Subcutaneous adipose tissue (tissue), 4 donors: Measurements from ENCODE around the gene ZNF527. TPM values are rescaled to one million over a fixed set of nuclear protein-coding genes. Genes with fewer than 3 reads are reported as not detected.

Source experiments
- total RNA-seq, 4 donors: library from RNA; depleted of rRNA; stranded (reverse); fragments of >200 nt; gene quantifications; one replicate each; pipeline ENCODE4 v1.1.0, GENCODE V29; 2016
- TF ChIP-seq, protein P1 (sequence below): fragments of 450-650 bp; IDR thresholded peaks from one replicate; pipeline ENCODE4 v1.5.1; 2016; ENCODE audit warnings: low read depth, mild to moderate bottlenecking, control low read depth, antibody characterized with exemption, moderate library complexity

ZNF527 gene
- 1 to 10 TPM; 4.2 to 6.3 (median 5.3) TPM for total RNA-seq

GRCh38 chr19:37370880-37371661 is at the start of gene ZNF527:
TSS of gene ZNF527 (plus strand) at chr19:37371099. CDS start at chr19:37374199, 3,100 bp downstream.
- TF ChIP-seq, protein P1, sequence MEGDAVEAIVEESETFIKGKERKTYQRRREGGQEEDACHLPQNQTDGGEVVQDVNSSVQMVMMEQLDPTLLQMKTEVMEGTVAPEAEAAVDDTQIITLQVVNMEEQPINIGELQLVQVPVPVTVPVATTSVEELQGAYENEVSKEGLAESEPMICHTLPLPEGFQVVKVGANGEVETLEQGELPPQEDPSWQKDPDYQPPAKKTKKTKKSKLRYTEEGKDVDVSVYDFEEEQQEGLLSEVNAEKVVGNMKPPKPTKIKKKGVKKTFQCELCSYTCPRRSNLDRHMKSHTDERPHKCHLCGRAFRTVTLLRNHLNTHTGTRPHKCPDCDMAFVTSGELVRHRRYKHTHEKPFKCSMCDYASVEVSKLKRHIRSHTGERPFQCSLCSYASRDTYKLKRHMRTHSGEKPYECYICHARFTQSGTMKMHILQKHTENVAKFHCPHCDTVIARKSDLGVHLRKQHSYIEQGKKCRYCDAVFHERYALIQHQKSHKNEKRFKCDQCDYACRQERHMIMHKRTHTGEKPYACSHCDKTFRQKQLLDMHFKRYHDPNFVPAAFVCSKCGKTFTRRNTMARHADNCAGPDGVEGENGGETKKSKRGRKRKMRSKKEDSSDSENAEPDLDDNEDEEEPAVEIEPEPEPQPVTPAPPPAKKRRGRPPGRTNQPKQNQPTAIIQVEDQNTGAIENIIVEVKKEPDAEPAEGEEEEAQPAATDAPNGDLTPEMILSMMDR: no peak

DNA sequence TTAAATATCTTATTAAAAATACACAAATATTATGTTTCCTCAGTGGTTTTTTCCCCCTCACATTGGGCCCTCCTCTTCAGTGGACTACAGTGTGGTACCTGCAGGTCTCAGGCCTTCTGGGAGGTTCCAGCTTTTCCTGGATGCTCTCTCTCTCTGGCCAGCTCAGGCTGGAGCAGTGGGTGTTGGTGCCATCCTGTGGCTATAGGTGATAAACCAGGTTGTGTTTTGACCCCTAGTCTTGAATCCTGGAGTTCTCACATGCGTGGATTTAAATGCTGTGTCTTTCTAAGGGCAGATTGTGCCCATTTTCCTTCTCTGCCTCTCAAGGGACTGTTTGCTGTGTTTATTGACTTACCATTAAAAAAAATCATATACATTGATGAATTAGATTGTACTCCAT is 41.2 kb upstream of the ZNF527 start:
- TF ChIP-seq, protein P1: no peak

- TF ChIP-seq, protein P1: no peak
Measured at GRCh38 chr19:37332839-37333238, 38.1 kb upstream of the ZNF527 start.

- TF ChIP-seq, protein P1: no peak
Measured at GRCh38 chr19:37333457-37333856, 37.4 kb upstream of the ZNF527 start.

- TF ChIP-seq, protein P1: no peak
Measured at GRCh38 chr19:37334179-37335071, 36.5 kb upstream of the ZNF527 start.

DNA sequence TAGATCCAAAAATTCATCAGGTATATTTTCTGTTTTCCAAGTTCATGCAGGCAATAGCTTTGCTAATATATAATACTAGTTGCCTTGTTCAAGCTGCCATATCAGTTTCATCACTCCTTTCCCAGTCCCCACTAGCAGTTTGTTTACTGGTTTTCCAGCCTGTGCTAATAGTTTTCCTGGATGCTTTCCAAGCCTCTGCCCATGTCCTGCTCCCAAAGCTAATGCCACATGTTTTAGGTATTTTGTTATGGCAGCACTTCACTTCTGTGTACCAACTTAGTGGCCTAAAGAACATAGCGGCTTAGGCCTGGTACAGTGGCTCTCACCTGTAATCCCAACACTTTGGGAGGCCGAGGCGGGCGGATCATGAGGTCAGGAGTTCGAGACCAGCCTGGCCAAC is 28.1 kb upstream of the ZNF527 start:
- TF ChIP-seq, protein P1: no peak

DNA sequence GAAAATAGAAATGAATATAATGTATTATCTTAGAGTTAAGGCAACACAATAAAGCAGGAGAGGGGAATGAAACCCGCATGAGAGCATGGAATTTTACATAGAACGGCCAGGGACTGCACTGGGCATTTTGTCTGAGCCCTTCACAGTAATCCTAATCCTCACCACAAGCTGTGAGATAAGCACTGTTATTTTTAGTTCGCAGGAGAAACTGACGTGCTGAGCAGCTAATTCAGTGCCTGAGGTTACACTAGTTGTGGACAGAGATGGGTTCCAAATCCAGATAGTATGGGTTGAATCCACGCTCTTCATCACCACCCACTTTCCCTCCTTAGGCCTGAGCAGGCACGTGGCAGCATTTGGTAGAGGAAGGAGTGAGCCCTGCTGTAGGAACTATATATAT is 24.8 kb upstream of the ZNF527 start:
- TF ChIP-seq, protein P1: no peak
